NCI-H187 treated with DMSO at 0.1 percent for 48 hours (cell line): ENCODE results near the gene PIK3C2B.
A peak's percentile ranks its signal among the peaks of the same experiment; 100 is the strongest.
"Not testable (repeated sequence)": the region's sequence is repeated elsewhere in the genome, so short reads cannot be mapped to it uniquely, and the experiment has no call there.

ENCODE experiments used
- DNase-seq: peaks from one replicate; lab custom pipeline; 2025; lab: John Stamatoyannopoulos, UW

PIK3C2B gene, protein sequence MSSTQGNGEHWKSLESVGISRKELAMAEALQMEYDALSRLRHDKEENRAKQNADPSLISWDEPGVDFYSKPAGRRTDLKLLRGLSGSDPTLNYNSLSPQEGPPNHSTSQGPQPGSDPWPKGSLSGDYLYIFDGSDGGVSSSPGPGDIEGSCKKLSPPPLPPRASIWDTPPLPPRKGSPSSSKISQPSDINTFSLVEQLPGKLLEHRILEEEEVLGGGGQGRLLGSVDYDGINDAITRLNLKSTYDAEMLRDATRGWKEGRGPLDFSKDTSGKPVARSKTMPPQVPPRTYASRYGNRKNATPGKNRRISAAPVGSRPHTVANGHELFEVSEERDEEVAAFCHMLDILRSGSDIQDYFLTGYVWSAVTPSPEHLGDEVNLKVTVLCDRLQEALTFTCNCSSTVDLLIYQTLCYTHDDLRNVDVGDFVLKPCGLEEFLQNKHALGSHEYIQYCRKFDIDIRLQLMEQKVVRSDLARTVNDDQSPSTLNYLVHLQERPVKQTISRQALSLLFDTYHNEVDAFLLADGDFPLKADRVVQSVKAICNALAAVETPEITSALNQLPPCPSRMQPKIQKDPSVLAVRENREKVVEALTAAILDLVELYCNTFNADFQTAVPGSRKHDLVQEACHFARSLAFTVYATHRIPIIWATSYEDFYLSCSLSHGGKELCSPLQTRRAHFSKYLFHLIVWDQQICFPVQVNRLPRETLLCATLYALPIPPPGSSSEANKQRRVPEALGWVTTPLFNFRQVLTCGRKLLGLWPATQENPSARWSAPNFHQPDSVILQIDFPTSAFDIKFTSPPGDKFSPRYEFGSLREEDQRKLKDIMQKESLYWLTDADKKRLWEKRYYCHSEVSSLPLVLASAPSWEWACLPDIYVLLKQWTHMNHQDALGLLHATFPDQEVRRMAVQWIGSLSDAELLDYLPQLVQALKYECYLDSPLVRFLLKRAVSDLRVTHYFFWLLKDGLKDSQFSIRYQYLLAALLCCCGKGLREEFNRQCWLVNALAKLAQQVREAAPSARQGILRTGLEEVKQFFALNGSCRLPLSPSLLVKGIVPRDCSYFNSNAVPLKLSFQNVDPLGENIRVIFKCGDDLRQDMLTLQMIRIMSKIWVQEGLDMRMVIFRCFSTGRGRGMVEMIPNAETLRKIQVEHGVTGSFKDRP (N-terminal part only)

DNA sequence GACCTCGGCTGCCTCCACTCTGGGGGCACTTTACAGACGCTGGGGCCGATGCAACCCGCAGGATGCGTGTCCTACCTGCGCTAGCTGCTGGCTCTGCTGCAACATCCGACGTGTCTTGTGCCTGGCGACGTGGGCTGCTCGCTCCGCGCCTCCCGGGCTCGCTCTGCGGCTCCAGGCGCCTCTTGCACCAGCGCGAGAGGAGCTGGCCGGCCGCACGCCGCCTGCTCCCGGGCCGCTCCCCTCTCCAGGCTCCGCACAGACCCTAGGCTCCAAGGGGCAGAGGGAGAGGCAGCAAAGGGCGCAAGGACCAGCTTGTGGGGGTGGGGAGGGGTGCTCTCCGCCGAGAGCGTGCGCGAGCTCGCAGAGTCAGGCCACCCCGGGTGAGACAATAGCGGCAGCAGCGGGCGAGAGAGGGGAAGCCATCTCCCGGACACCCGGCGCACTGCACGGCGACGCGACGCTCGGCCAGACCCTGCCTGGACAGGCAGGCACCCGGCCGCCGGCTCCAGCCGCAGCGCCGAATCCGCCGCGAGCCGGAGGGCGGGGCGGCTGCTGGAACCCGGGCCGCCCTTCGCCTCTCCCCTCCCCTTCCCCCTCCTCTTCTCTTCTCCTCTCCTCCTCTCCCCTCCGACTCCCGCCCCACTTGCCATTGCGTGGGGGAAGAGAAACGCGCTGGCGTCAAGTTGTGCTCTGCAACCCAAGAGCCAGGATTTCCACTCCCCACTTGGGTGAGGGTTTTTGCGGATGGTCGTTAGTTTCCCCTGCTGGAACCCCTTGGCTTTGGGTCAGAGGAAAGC, at the start of gene PIK3C2B:
PIK3C2B (minus strand) TSS at position 525 of the 797 bp plus-strand sequence. CDS start 25,003 bp downstream, outside the sequence.
- DNase-seq, result peak; percentile 83

DNA sequence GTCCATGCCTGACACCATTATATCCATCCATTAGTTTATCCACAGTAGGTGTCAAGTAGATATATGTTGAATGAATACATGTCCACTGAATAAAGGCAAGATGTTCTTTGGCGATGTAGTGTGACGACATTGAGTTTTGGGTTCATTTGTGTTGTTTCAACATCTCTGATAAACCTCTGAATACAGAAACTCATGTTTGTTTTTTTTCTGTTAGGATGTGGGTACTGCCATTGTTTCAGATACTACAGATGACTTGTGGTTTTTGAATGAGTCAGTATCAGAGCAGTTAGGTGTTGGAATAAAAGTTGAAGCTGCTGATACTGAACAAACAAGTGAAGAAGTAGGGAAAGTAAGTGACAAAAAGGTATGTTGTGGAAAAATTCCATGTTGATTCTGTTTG, 49.7 kb upstream of the PIK3C2B start:
- no peak for DNase-seq

DNA sequence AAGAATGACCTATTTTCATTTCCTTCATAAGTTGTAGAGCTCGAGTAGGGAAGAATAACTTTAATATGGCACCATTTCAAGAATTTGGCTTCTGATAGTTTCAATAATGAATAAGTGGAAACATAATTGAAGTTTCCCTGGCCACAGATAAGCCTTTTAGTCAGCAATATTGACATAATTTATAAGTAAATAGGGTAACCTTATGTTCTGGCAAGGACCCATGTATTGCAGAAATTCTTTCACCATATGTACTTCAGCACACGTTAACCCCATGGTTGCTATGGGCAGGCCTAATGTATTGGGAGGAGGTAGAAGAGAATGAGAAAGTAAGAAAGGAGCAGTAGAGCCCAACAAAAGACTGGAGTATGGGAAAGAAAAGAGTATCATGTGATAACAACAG, 47.0 kb upstream of the PIK3C2B start:
- no peak for DNase-seq

DNA sequence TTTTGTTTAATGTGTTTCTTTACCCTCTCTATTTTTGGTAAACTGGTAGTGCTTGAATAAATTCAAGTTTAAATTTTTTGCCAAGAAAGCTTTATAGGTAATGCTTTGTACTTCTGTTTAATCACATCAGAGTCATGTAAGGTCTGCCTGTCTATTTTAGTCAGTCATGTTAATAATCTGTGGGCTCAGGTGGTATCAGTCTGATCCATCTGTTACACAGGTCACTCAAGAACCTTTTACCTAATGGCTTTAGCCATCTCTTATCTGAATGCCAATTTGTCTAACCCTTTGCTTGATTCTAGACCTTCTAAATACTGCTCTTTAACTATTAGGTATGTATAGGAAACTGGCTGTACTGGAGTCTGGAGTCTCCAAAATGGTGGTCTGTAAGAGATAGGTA, 38.2 kb upstream of the PIK3C2B start:
- no peak for DNase-seq

DNA sequence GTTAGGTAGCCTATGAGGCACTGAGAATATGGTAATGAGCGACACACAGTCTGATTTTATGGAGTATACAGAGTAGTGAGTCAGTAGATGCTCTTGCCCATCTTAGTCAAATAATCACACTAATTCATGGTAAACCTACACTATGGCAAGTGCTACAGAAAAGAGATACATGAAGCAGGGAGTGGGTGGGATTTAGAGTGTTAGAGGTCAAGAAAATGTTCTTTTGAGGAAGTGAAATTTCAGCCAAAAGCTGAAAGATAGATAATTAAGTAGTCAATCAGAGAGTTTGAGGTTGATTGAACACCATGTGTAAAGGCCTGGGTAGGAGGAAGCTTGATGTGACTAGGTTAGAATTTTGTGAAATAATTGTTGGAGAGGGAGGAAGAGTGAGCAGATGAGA, 36.3 kb upstream of the PIK3C2B start:
- DNase-seq, result no peak

DNA sequence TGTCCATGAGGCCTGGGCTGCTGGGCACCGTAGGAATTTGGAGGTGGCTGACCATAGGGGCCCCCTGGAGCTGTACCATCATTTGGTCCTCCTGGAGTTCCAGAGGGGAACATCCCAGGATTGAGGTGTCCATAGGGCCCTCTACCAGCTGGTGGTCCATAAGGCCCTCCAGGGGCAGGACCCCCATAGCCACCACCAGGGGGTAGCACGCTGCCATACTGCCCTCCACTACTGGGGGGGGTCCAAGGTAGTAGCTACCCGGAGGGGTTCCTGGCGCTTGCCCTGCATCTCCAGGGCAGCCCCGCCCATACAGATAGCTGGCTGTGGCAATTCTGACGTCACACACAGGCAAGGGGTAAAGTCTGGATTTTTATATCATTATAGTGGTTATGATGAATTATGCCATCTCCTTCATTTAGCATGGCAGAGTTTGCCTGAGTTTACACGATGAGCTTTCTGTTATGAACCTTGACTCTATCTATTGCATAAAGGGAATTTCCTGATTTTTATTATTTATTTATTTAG, 34.8 kb upstream of the PIK3C2B start:
- no peak for DNase-seq

DNA sequence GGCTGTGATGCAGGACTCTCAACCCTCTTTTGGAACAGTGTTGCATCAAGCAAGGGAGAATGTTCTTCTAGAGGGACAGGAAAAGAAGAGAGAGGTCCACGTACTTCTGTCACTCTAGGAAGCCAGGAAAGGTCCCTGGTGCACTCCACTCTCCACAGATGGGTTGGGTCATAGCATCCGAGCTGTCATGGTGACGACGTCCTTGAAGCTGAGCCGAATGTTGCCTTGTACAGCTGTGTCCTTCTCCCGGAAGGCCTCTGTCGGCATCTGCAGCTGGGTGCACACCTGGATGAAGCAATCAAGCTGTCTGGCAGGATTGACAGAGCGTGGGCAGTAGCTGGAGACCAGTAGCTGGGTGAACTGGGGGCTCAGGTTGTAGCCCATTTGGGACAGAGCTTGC, 34.1 kb upstream of the PIK3C2B start:
- no peak for DNase-seq

DNA sequence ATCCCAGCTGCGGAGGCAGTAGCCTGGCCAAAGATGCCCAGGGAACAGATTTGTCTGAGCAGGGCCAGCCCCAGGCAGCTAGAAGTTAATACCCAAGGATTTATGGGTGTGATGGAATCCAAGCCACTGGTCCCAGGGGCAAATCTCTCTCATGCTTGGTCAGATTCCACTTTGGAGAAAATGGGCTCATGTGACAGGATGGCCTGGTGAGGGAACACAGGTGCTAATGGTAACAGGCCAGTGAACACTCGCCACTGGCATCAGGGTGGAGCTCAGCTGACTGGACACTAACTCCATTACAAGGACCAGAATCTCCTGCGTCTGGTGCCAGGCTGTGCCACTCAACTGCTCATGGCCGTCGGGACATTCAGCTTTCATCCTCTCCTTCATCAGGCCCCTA, 33.6 kb upstream of the PIK3C2B start:
- no peak for DNase-seq

DNA sequence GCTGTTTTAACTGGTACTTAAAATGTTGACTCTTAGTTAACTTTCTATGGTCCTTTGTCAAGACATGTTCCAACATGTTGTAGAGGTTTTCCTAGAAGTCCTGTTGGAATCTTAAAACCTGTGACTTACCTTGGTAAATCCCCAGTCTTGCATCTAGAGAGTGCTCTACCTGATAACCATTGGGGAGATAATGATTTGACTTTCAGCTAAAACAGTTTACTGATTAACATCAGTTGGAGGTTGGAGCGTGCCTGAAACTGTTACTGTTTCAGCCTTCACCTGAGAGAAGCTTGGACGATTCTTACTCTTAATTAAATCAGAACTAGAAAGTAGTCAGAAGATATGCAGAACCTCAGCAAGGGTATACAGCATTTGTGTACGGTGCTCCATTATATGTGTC, 30.4 kb upstream of the PIK3C2B start:
- no peak for DNase-seq

DNA sequence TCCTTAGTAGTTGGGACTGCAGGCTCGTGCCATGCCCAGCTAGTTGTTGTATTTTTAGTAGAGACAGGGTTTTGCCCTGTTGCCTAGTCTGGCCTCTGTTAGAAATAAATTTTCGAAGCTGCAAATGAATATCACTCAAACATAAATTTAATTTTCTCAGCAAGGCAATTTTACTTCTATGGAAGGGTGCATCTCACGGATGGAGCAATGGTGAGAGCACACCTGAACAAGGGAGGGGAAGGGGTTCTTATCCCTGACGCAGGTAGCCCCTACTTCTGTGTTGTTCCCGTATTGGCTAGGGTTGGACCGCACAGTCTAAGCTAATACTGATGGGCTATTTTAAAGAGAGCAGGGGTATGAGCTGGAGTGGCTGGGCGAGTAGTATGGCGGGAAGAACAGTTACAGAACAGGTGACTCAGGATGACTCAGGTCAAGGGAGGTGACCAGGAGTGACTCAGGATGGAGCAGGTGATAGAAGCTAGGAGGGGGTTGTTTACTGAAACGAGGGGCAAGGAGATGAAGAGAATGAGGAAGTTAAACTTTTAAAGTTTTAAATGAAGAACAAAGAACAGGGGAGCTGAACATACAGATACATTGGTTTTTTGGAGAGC, 29.1 kb upstream of the PIK3C2B start:
- DNase-seq, result no peak

DNA sequence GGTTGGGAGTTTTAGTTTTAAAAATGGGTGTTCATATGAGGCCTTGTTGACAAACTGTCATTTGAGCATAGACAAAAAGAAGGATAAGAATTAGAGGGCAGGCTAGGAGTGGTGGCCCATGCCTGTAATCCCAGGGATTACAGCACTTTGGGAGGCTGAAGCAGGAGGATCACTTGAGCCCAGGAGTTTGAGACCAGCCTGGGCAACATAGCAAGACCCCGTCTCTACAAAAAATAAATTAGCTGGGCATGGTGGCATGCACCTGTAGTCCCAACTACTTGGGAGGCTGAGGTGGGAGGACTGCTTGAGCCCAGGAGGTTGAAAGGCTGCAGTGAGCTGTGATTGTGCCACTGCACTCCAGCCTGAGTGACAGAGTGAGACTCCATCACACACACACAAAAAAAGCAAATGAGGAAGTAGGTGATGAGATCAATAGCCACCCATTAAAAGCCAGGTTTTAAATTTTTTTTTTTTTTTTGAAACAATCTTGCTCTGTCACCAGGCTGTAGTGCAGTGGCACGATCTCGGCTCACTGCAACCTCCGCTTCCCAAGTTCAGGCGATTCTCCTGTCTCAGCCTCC, 27.4 kb upstream of the PIK3C2B start:
- DNase-seq, result not testable (repeated sequence)

DNA sequence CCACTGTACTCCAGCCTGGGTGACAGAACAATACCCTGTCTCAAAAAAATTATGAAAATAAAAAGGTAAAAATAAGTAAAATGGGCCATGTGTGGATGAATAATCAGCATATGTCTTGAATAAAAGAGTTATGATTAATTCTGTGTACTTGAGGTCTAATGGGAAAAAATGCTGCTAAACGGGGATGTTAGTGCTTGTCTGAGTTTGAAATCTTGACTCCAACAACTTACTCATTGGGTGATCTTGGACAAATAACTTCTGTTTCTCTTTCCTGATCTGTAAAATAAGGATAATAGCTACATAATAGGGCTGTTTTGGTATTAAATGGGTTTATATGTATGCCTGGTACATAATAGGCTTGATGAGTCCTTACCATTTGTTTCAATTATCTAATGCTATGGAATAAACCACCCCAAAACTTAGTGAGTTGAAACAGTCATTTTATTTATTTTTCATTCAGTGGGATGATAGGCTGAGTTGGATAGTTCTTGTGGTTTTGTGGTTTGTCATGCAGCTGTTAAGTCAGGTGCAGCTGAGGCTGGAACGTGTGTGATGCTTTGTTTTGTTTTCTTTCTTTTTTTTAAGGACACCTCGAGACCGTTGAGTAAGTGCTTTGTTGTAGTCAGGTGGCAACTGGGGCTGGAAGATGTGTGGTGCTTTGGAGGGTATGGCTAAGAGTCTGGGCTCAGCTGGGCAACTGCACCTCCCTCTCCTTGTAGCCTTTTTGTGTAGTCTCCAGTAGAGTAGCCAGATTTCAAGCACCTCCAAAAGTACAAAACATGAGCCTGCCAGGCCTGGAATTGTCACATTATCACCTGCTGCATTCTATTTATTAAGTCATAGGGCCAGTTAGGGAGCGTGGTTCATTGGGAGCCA, 26.5 kb upstream of the PIK3C2B start:
- peak; percentile 100 for DNase-seq

DNA sequence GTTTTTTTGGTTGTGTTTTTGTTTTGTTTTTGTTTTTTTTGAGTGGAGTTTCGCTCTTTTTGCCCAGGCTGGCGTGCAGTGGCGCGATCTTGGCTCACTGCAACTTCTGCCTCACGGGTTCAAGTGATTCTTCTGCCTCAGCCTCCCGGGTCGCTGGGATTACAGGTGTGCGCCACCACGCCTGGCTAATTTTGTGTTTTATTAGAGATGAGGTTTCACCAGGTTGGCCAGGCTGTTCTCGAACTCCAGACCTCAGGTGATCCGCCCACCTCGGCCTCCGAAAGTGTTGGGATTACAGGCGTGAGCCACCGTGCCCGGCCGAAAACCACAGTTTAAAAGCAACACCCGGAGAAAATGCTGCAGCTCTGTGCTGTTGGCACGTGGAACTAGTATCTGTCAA, 22.8 kb upstream of the PIK3C2B start:
- DNase-seq, result not testable (repeated sequence)

DNA sequence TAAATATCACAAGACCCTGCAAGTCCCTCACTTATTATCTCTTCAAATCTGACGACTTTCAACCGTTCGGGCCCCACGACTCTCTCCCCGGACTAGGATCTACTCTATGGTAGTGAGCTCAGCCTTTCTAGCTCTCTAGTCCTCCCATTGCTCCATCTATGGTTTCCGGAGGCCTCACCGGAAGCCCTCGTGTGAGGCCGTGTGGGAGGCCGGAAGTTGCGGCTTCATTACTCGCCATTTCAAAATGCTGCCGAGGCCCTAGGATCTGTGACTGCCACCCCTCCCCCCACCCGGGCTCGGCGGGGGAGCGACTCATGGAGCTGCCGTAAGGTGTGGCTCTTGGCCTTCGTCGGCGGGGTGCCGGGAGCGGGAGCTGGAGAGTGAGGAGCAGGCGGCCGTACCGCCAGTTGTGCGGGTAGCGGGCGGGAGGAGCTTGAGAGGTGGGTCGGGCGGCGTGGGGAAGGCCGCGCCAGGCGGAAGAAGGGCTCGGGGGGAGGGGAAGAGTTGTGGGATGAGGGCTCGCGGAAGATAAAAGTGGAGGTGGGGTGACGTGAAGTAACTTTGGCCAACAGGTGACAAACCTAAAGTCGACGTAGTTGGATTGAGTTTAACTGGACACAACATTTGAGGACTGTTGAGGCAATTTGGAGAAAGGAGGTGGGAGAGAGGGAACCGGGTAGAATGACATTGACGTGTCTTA, 21.7 kb upstream of the PIK3C2B start, which contains the start of gene MDM4:
MDM4 (plus strand) TSS at position 227 of the 700 bp plus-strand sequence. CDS start 9,113 bp downstream, outside the sequence.
- DNase-seq, result peak; percentile 97

DNA sequence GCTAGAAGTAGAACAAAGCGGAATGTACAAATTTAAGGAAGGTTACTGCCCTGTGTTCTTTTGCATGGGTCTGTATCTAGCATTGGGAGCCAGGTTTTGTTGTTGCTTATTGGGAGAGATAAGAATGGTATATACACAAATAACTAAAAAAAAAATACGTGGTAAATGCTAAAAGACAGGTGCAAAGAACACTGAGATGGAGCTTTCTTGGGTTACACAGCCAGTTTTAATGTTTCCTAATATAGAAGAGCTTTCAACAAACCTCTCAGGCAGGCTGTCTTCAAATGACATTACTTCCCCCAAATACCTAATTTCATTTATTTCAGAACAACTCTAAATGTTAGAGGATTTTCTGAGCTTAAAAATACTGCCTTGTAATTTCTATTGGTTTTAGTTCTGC, 20.2 kb upstream of the PIK3C2B start:
- DNase-seq, result no peak

DNA sequence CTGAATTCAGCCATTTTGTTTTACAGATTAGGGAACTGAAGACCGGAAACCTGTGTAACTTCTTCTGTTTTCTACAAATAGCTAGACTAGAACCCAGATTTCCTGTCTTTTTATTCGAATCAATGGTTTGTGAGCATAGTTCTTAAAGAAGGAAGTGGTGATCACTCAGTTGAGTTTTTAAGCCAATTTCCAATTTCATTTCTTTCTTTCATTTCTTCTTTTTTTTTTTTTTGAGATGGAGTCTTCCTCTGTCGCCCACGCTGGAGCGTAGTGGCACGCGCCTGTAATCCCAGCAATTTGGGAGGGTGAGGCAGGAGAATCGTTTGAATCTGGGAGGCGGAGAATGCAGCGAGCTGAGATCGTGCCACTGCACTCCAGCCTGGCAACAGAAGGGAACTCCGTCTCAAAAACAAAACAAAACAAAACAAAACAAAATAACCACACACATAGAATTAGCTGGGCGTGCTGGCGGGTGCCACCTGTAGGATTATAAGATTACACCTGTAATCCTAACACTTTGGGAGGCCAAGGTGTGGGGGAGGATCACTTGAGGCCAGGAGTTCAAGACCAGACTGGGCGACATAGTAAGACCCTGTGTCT, 18.6 kb upstream of the PIK3C2B start:
- DNase-seq, result no peak

DNA sequence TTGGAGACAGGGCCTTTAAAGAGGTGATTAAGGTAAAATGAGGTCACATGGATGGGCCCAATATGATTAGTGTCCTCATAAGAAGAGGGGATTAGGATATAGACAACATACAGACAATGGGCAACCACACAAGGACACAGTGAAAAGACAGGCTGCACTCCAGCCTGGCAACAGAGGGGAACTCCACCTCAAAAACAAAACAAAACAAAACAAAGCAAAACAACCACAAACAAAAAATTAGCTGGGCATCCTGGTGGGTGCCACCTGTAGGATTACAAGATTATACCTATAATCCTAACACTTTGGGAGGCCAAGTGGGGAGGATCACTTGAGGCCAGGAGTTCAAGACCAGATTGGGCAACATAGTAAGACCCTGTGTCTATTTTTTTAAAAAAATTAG, 16.8 kb upstream of the PIK3C2B start:
- no peak for DNase-seq

DNA sequence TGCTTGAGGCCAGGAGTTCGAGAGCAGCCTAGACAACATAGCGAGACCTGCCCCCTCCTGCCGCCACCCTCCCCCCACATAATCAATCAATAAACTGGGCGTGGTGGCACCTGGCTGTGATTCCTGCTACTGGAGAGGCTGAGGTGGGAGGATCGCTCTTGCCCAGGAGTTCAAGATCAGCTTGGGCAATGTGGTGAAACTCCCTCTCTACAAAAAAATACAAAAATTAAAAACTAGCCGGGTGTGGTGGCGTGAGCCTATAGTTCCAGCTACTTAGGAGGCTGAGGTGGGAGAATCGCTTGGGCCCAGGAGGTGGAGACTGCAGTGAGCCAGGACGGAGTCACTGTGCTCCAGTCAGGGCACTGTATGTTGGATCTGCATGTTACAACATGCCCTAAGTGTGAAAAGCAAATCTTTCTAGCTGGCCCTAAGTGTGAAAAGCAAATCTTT, 14.6 kb upstream of the PIK3C2B start:
- DNase-seq, result no peak
